Activated CD4-positive, CD25-positive, alpha-beta regulatory T cell treated with anti-CD3 and anti-CD28 coated beads, Interleukin-2, amount 50 U/mL, for 16 hours (primary cell): Measurements from ENCODE around the gene HOXA10.

ENCODE experiments used
- DNase-seq: peaks from one replicate; pipeline ENCODE4 v3.0.0-alpha.2; 2020; ENCODE audit warnings: low read depth, low spot score

The HOXA10 gene

GRCh38 chr7:27173956-27174873 is at the start of gene HOXA10:
Gene HOXA10 (minus strand): TSS chr7:27174320. CDS start chr7:27174306, 14 bp downstream.
- no peak for DNase-seq

GRCh38 chr7:27221201-27221797 is 47.2 kb upstream of the HOXA10 start:
- DNase-seq: no peak

GRCh38 chr7:27220440-27220955 is 46.4 kb upstream of the HOXA10 start:
- DNase-seq: no peak

- no peak for DNase-seq
Observed at GRCh38 chr7:27219821-27220220, 45.7 kb upstream of the HOXA10 start.

- no peak for DNase-seq
Observed at GRCh38 chr7:27217951-27218350, 43.8 kb upstream of the HOXA10 start.

- DNase-seq: no peak
Observed at GRCh38 chr7:27215356-27215755, 41.2 kb upstream of the HOXA10 start.

GRCh38 chr7:27214239-27214950 is 40.3 kb upstream of the HOXA10 start:
- DNase-seq: no peak

- no peak for DNase-seq
Observed at GRCh38 chr7:27213433-27214238, 39.5 kb upstream of the HOXA10 start.

- no peak for DNase-seq
Observed at GRCh38 chr7:27212497-27213432, 38.6 kb upstream of the HOXA10 start.

- DNase-seq: no peak
Observed at GRCh38 chr7:27211764-27212204, 37.7 kb upstream of the HOXA10 start.

- no peak for DNase-seq
Observed at GRCh38 chr7:27211084-27211446, 36.9 kb upstream of the HOXA10 start.

- DNase-seq: no peak
Observed at GRCh38 chr7:27210441-27211083, 36.4 kb upstream of the HOXA10 start.

GRCh38 chr7:27209933-27210440 is 35.9 kb upstream of the HOXA10 start:
- no peak for DNase-seq

- no peak for DNase-seq
Observed at GRCh38 chr7:27208998-27209397, 34.9 kb upstream of the HOXA10 start.

GRCh38 chr7:27207348-27207985 is 33.3 kb upstream of the HOXA10 start:
- no peak for DNase-seq

GRCh38 chr7:27205325-27206280 is 31.5 kb upstream of the HOXA10 start:
- DNase-seq: no peak

GRCh38 chr7:27204851-27205322 is 30.8 kb upstream of the HOXA10 start:
- no peak for DNase-seq
